NCI-H69 (cell line): ENCODE results near the gene PTPN2.
"Not testable (repeated sequence)": the region's sequence is repeated elsewhere in the genome, so short reads cannot be mapped to it uniquely, and the experiment has no call there.

Experiments used
- DNase-seq: peaks from one replicate; lab custom pipeline; 2025; lab: John Stamatoyannopoulos, UW

PTPN2 gene

GRCh38 chr18:12883684-12884405 lies at the start of gene PTPN2:
TSS of gene PTPN2 (minus strand) at chr18:12884237. CDS start at chr18:12884141, 96 bp downstream.
- peak; percentile 99 for DNase-seq

- no peak for DNase-seq
These were observed 49.3 kb upstream of the PTPN2 start for GRCh38 chr18:12933327-12933726.

DNA sequence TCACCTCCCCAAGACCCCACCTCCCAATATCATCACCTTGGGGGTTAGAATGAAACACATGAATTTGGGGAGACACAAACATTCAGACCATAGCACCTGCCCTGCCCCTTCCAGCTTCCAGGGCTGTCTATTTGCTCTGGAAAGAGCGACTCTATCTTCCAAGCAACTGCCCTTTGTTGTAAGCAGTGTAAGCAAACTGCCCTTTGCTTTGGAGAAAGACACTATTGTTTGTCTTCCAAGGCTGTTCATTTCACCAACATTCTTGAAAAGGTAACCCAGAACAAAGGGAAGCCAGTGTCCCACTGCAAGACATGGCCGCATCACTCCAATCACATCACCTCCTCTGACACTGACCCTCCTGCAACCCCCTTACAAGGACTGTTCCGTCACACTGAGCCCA lies 46.9 kb upstream of the PTPN2 start:
- no peak for DNase-seq

DNA sequence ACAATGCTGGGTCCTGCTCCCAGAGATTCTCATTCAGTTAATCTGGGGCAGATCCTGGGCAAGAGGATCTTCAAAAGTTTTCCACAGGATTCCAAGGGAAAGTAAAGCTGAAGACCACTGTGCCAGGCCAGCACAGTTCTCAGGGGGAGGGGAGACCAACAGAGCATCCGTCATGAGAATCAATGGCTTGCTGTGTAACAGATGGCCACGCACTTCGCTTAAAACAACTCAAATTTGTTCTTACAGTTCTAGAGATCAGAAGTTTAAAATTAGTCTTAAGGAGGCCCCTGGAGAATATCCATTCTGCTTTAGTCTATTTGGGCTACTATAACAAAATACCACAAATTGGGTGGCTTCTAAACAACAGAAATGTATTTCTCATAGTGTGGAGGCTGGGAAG lies 46.3 kb upstream of the PTPN2 start:
- no peak for DNase-seq

- DNase-seq: no peak
These were observed 45.5 kb upstream of the PTPN2 start for GRCh38 chr18:12929477-12930083.

DNA sequence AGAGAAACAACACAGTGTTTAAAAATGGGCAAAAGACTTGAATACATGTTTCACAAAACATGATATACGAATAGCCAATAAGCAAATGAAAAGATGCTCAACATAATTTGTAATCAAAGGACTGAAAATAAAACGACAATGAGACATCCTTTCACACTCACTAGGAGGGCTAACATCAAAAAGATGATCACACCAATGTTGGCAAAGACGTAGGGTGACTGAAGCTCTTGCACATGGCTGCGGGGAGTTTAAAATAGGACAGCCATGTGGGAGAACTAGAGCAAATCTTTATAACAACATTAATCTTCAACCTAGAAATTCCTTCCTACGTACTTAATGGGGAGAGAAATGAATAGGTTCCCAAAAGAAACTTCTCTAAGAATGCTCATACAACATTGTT lies 44.6 kb upstream of the PTPN2 start:
- no peak for DNase-seq

DNA sequence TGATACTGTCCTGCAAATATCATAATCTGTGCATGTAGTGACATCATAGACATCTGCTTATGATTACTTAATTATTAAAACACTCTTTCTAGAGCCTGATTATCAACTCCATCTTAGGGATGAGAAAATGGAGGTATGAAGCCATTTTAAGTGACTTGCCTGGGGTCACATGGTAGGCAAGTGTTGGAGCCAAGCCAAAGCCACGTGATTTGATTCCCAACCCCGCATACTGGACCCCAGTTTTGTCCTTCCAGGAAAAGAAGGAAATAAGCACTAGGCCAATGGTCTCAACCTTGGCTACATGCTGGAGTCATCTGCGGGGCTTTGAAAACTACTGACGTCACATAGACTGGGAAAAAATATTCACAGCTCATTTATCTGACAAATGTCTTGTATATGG lies 44.2 kb upstream of the PTPN2 start:
- DNase-seq: no peak

- no peak for DNase-seq
These were observed 40.6 kb upstream of the PTPN2 start for GRCh38 chr18:12924616-12925015.

DNA sequence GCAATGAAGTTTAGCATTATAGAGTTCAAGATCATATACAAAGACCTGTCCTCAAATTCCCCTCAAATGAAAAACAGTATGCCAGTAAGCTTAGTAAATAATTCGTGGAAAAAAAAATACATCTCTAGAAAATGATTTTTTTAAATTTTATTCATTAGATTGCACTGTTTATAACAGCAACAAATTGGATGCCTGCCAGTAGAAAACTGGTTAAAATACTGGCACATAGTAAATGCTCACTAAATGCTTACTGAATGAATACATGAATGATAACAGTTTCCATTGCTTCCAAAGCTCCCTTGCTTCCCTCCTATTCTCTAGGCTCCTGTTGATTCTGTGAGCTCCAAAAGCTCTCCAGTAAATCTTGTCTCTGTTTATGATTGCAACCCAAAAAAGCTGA lies 38.2 kb upstream of the PTPN2 start:
- no peak for DNase-seq

GRCh38 chr18:12921178-12921577 lies 37.1 kb upstream of the PTPN2 start:
- DNase-seq: no peak

GRCh38 chr18:12911929-12912703 lies 28.1 kb upstream of the PTPN2 start:
- no peak for DNase-seq

DNA sequence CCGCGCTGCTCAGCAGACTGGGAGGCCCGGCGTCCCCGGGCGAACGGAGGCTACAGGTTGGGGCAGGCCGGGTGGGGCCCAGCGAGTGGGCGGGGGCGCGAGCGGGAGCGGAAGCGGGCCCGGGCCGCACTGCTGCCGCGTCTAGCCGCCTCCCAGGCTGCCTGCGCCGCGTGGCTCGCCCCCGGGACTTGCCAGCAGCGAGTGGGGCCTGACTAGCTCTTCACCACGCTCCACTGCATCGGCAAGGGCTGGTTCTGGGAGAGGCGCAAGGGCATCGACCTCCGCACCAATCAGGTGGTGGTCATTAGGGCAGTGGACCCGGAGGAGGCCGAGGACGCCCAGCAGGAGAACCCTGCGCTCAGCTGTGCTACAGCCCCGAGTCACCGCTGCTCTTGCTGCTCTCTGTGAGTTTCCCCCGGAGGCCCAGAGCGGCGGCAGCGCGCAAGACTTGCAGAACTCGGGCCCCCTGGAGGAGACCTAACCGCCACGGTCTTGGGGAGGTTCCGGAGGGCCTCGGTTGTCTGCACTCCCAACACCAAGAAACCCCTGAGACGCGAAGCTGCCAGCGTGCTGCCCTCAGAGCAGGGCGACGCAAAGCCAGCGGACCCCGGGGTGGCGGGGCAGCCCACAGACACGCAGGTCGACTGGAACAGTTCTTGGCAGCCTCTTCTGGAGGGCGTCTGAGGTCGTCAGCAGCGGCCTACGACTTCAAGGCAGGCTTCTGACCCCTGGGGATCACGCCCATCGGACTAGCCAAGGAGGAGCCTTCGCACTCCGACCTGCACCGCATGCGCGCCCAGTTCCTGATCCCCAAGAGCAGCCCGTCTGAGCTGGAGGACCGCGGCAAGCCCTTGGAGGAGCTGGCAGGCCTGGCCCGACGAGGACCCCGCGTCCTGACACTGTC lies 27.2 kb upstream of the PTPN2 start:
- DNase-seq: no peak

- DNase-seq: no peak
These were observed 24.7 kb upstream of the PTPN2 start for GRCh38 chr18:12908706-12909105.

GRCh38 chr18:12907258-12907925 lies 23.4 kb upstream of the PTPN2 start:
- DNase-seq: no peak

DNA sequence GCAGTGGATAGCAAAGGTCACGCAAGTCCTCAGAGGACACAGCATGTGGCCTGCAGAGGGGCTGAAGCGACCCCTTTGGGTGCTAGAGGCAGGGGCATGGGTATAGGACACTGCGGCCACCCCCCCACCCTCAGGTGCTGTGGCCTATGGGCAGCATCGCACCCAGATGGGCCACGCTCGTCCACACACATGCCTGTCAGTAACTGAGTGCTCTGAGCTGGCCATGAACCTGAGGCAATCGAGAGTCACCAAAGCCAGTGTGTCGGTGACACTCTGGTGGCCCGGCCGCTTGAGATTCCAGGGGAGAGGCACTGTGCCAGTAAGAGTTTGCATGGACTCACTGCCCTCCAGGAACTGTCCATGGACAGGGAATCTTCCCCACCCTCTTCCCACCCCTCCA lies 22.7 kb upstream of the PTPN2 start:
- DNase-seq: no peak

GRCh38 chr18:12906119-12906518 lies 22.1 kb upstream of the PTPN2 start:
- DNase-seq: no peak

DNA sequence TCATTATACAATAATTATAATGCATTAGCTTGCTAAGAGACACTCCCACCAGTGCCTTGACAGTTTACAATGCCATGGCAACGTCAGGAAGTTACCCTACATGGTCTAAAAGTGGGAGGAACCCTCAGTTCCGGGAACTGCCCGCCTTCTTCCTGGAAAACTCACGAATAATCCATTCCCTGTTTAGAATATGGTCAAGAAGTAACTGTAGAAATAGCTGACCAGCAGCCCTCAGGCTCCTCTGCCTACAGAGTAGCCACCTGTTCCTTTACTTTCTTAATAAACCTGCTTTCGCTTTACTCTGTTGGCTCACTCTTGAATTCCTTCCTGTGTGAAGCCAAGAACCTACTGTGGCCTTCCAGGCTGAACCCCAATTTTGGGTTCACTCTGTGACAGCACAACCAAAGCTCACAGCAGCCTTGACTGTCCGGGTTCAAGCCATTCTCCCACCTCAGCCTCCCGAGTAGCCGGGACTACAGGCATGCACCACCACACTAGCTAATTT lies 20.0 kb upstream of the PTPN2 start:
- DNase-seq: peak; percentile 87

DNA sequence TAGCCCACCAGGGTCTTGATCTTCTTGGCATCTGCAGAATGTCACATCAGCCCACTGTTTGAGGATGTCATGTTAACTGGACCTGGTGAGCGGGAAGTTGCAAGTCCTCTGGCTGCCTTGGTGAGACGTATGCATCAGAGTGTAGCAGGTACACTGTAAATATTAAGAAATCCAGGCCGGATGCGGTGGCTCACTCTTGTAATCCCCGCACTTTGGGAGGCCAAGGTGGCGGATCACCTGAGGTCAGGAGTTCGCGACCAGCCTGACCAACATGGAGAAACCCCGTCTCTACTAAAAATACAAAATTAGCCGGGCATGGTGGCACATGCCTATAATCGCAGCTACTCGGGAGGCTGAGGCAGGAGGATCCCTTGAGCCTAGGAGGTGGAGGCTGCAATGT lies 17.2 kb upstream of the PTPN2 start:
- not testable (repeated sequence) for DNase-seq

DNA sequence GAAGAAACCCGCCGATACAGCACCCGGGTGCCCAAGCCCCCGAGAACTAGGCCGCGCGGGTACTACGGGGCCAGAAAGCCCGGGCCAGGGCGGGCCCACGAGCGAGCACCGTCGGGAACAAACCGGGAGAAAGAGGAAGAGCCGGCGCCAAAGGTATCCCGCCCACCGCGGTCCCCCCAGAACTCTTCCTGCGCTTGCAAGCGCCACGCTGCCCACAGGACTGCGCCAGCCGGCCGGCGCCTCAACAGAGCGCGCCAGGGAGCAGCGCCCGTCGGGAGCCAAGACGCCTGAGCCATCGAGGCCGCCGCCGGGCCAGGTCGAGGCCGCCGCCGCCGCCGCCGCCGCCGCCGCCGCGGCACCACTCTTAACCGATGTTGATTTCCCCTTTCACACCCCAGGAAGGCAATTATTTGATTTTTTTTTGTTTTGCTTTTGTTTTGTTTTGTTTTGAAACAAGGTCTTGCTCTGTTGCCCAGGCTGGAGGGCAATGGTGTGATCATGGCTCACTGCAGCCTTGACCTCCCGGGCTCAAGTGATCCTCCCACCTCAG lies 12.8 kb upstream of the PTPN2 start:
- DNase-seq: not testable (repeated sequence)

DNA sequence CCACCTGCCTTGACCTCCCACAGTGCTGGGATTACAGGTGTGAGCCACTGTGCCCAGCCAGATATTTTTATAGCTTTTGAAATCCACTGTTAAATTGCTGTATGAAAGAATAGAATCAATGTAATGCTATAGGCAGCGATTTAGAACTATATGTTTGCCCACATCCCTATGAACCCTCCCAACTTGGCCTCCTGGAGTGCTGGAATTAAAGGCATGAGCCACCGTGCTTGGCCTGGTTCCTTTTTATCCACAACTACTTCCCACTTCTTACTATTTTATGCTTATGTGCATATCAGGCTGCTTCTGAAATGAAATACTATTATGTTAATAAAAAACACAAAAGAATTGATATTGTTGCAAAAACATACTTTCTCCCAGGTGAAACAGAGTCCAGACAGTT lies 11.6 kb upstream of the PTPN2 start:
- no peak for DNase-seq

GRCh38 chr18:12895014-12895413 lies 11.0 kb upstream of the PTPN2 start:
- no peak for DNase-seq
